ENCODE measurements around the gene TNKS2.
"Not testable (repeated sequence)": the region's sequence is repeated elsewhere in the genome, so short reads cannot be mapped to it uniquely, and the experiment has no call there.

Gene TNKS2

DNA sequence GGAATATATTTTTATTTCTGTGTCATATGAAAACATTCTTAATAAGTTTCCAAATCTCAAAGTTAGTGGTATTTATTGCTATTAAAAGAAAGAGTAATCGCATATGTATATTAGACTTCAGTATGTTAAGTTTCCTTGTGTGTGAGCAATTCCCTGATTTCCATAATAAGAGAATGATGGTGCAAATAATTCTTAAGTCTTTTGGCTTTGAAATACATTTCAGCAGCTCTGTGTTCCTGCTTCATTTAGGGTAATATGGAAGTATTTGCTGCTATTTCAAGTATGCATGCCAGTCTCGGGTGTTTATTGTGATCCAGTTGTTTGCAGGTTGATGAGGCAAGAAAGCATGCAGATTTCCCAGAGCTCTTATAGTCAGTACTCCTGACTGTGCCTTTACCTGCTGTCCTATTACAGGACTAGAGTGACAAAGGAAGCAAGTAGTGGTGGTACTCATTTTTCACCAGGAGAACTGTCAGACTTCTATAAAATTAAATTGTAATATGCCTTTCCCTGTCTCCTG, 67.4 kb downstream of the TNKS2 start:
- DNase-seq (ENCODE audit: low read depth): no peak

DNA sequence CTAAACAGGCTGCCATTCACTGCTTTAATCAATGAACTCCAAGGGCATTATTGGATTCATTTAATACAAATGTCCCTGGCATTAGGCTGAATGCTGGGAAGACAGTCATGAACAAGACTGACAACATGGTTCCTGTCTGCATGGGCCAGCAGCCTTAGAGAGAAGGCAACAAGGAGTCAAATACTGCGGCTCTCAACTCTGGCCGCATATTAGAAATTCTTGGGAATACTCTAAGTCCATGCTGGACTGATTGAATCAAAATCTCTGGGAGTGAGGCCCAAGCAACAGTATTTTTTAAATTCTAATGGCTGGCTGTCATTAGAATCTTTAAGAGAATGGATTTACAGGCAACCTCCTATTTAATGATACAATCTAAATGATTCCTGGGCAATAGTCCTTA, 76.9 kb downstream of the TNKS2 start:
- no peak for DNase-seq (ENCODE audit: low read depth)

DNA sequence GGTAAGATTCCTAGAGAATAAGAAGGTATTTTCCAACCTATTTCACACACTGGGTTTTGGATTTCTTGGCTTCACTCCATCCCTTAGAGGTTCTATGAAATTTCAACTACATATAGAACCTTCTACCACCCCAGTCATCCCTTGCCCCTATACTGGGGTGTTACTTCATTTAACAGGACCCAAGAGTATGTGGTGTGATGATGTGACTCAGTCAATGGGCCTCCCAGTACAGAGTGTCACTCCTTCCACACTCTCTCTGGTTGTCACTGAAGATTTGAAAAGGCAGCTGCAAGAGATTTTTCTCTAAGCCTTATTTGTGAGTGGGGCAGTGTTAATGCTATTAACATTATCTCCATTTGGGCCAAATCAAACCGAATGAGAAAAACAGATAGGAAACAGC, 77.6 kb downstream of the TNKS2 start:
- no peak for DNase-seq (ENCODE audit: low read depth)

DNA sequence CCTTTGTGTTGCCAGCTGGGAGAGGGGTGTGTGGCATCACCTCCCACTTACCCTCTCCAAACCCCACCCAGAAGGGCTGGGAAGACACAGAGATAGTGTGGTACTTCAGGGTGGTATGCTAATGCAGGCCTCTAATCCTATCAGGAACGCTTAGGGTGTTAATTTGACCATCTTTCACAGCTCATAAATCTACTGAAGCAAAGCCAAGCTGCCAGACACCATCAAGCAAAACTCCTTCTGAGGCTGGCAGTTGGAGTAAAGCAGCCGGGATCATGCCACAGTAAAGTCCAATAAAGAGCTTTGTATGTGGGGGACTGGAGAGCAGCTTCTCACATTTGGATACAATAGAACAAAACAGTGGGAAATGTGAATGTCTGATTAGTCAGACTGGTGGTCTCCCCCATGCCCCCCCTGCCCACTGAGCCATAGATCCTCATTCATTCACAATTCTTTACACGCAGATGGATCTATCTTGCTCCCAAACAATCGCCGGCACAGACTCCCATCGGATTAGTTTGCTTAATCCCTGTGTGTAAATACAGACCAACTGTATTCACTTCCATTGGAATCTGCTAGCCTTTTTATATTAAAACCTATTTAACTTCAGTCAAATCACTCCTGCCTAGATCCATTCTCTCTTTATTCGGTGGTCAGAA, 81.4 kb downstream of the TNKS2 start:
- no peak for DNase-seq (ENCODE audit: low read depth)

GRCh38 chr10:91880310-91880709, 82.1 kb downstream of the TNKS2 start:
- no peak for DNase-seq (ENCODE audit: low read depth)

- DNase-seq (ENCODE audit: low read depth): peak; percentile 55
Measured at GRCh38 chr10:91883549-91884444, 85.6 kb downstream of the TNKS2 start.

GRCh38 chr10:91884536-91884935, 86.3 kb downstream of the TNKS2 start:
- DNase-seq (ENCODE audit: low read depth): no peak

DNA sequence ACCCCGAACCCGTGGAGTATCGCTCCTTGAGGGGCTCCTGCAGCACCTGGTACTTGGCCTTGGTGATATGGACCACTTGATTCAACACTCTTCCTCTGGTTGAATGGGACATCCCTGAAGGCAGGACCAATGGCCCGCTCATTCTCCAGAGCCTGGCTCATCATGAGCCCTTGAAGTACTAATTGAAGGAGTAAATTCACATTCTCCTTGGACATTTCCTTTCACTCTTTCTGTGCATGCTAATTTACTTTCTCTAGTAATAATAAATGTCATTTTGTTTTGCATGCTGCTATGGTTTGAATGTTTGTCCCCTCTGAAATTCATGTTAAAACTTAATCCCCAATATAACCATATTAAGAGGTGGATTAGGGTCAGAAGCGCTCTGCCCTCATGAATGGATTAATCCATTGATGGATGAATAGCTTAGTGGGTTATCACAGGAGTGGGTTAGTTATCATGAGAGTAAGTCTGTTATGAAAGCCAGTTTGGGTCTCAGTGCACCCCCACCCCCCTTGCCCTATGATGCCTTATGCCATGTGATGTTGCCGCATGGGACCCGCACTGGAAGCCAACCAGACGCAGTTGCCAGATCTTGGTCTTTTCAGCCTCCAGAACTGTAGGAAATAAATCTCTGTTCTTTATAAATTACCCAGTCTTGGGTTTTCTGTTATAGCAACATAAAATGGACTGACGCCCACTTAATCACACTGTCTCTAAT, 87.3 kb downstream of the TNKS2 start:
- DNase-seq (ENCODE audit: low read depth): no peak

GRCh38 chr10:91886954-91887271, 88.7 kb downstream of the TNKS2 start:
- no peak for DNase-seq (ENCODE audit: low read depth)

- DNase-seq (ENCODE audit: low read depth): peak; percentile 50
Measured at GRCh38 chr10:91887272-91888076, 89.2 kb downstream of the TNKS2 start.

- peak; percentile 81 for DNase-seq (ENCODE audit: low read depth)
Measured at GRCh38 chr10:91891125-91892001, 93.1 kb downstream of the TNKS2 start.

DNA sequence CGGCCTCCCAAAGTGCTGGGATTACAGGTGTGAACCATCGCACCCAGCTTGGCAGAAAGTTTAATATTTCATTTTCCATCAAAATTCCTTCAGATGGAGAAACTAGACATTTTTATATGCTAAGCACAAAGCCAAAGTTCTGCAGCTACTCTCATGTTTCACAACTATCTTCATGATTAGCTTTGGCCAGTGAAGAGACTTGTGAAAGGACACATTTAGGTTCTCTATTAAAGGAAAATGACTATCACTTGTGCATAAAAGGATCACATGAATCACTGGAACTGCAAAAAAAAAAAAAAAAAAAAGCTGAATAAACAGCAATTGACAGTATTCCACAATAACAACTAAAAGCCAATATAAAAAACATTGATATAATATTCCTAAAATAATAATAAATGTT, 94.8 kb downstream of the TNKS2 start:
- no peak for DNase-seq (ENCODE audit: low read depth)

DNA sequence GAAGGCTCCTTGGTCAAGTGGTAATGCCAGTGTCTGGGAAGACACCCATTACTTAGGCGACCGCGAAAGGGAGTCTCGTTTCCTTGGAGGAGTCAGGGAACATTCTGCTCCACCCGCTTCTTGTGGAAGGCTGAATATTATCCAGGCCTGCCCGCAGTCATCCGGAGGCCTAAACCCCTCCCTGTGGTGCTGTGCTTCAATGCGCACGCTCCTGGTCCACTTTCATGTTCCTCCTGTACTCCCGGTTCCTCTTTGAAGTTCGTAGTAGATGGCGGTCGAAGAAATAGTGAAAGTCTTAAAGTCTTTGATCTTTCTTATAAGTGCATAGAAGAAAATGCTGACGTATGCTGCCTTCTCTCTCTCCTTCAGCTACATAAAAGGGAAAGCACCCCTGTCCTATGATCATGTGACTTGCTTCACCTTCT, 96.0 kb downstream of the TNKS2 start:
- DNase-seq (ENCODE audit: low read depth): not testable (repeated sequence)

GRCh38 chr10:91896212-91896756, 98.1 kb downstream of the TNKS2 start:
- DNase-seq (ENCODE audit: low read depth): no peak

DNA sequence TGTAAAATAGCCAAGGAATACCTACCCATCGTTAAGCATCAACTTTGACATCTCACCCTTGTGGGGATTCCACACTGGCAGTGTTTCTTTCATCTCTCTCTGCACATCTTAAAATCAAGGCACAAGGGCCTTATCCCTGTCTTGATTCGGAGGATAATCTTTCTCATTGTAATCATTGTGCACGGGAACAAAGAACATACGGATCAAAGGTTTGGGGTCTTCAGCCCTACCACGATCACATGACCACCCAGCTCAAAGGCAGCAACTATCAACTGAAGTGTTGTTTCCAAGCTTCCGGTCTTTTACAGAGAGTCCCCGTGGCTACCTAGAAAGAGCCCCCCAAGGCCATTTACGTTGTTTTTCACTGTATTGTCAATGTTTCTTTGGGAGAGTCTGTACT, 99.2 kb downstream of the TNKS2 start:
- DNase-seq (ENCODE audit: low read depth): no peak

DNA sequence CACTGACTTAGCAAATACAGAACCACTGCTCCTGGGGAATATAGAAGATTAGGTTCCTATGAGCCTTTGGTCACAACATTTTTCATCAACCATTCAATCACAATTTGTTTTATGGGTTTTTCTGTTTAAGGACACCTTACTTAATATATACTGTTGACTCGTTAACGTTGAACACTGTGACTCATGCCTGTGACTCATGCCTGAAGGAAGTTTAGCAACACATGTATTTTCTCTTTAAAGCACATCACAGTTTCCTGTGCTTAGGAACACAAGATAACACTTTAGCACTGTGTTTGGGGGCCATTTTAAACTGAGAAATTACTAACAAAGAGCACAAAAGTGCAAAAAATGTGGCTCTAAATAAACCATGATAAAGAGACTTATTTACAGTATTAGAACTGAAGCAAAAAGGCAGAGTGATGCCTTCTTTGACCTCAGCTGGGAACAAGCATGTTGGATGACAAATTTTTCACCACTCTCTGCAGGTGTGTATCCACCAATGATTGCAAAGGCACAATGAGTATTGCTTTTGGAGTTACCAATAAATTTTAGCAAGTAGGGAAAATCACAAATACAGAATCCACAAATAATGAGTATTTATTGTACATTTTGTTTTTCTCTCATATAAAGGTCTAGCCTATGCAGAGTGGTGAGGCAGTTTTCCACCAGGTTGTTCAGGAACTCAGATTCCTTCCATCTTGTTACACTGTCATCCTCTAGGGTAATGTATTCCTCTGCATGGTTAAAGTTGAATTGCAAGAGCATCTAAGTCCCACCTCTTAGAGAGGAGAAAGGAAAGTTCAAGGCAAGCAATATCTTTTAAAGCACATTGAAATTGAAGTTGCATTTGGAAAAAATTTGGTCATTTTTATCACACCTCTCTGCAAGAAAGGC, 103.8 kb downstream of the TNKS2 start:
- peak; percentile 96 for DNase-seq (ENCODE audit: low read depth)

GRCh38 chr10:91907033-91907594, 108.9 kb downstream of the TNKS2 start:
- no peak for DNase-seq (ENCODE audit: low read depth)

DNA sequence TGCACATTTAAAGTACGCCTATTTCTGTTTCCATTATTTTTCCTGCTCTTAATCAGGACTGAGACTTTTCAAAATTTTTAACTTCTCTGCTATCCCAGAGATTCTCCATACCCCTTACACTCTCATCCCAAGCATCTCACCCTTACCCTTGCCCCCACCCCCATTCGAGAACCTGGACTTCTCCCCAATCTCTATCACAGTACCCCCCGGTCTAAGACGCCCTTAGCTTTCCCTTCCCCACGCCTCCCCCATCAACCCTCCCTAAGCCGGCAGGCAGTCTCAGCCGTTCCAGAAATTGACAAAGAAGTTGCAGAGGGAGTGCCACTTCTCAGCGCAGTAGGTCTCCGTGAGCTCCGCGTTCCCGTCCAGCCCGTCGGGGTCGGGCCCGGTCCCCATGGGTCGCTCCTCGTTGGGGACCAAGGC, 109.7 kb downstream of the TNKS2 start:
- no peak for DNase-seq (ENCODE audit: low read depth)

Data from iris pigment epithelial cell (primary cell).